UCSD-AML1 (cell line): ENCODE data around the gene HAGHL.
"Not testable (repeated sequence)": the region's sequence is repeated elsewhere in the genome, so short reads cannot be mapped to it uniquely, and the experiment has no call there.

Experiments
- DNase-seq: peaks from one replicate; lab custom pipeline; 2025; ENCODE audit not compliant: unreplicated experiment; lab: John Stamatoyannopoulos, UW

The HAGHL gene

DNA sequence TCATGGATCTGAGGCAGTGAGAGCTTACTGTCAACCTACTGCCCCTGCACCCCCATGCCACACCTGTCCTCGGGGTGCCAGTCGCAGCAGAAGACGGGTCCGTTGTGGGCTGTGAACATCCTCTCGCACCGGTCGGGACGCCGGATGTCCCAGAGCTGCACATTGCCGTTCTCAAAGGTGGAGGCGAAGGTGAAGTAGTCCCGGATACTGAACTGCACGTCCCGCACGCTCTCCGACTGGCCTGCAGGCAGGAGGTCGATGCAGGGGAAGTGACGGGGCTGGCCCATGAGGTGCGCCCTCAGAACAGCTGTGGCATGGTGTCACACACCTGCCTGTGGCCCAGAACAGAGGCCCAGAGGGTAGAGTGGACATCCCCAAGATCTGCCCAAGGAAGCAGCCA is 39.4 kb upstream of the HAGHL start:
- DNase-seq, result no peak

DNA sequence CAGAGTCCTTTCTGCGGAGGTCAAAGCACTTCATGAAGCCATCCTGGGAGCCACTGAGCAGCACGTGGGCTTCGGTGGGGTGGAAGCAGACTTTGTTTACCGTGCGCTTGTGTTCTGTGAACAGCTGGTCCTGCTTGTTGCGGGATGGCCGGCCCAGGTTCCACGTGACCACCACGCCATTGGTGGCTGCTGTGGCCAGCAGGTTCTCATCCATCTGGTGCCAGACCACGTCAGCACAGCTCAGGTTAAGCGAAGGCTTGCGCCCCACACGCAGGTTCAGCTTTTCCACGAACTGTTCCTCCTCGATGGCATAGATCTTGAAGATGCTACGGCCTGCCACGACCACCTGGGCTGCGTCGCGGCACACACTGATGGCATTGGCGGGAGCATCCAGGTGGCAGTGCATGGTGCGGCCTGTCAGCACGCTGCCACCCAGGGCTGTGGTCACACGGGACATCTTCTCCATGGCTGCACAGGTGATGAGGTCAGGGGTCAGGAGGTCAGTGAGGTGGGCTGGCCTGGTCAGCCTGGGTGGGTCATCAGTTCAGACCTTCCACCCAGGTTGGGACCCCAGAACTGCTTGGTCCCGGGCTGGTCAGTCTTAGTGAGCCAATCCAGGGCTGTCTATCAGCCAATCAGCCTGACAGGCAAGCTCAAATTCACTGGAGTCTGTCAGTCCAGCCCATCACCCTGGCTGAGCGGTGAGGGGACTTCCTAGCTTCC is 37.6 kb upstream of the HAGHL start:
- no peak for DNase-seq

DNA sequence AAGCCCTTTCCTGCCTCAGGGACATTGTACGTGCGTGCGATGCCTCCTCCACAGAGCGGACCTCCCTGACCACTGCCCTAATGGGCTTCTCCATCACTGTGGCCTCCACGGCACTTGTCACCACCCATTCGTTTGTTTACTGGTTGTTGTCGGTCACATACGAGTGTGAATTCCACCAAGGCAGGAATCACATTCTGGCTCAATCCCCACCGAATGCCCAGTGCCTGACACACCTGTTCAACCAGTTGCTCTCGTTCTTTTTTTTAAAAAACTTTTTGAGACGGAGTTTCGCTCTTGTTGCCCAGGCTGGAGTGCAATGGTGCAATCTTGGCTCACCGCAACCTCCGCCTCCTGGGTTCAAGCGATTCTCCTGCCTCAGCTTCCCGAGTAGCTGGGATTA is 35.7 kb upstream of the HAGHL start:
- not testable (repeated sequence) for DNase-seq

- no peak for DNase-seq
Observed at GRCh38 chr16:692356-693108, 34.4 kb upstream of the HAGHL start.

DNA sequence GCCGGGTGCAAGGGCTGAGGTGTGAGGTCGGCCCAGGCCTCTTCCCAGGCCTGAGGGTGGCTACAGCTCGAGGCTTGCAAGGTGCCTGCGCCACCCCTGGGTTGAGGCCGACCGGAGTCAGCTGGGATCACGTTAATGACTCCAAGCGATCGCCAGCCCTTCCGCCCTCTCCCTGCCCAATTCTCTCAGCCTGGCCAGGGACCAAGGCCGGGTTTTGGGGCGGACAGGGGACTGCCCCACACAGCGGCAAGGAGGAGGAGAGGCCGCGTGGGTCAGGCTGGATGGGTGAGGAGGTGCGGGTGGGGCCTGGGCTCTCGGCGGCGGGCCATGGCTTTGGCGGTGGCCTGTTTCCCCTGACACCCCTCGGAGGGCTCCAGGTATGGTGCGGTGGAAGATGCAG is 33.5 kb upstream of the HAGHL start:
- no peak for DNase-seq

- no peak for DNase-seq
Observed at GRCh38 chr16:693766-694165, 33.1 kb upstream of the HAGHL start.

GRCh38 chr16:694187-694862 is 32.6 kb upstream of the HAGHL start:
- DNase-seq, result no peak

DNA sequence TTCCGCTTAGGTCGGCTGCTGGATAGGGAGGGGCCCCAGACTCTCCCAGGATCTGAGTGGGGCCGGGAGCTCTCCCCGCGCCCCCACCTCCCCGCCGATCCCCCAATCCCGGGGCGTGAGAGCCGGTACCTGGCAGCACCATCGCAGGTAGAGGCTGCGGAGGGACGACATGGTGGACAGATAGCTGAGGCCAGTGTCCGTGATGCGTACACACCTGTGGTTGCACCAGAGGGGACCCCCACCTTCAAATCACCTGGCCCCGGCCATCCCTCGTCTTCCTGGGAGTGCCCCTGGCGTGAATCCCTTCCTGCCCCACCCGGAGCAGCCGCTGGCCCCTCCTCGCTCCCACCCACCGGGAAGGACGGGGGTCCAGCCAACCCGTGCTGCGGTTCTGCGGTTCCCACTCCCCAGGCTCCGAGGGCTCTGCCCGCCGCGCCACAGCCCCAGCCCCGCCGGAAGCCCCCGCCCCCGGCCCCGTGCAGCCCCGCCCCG is 32.0 kb upstream of the HAGHL start:
- DNase-seq, result no peak

GRCh38 chr16:695355-696089 is 31.4 kb upstream of the HAGHL start:
- no peak for DNase-seq

GRCh38 chr16:698911-699671 is 27.8 kb upstream of the HAGHL start:
- DNase-seq, result no peak

DNA sequence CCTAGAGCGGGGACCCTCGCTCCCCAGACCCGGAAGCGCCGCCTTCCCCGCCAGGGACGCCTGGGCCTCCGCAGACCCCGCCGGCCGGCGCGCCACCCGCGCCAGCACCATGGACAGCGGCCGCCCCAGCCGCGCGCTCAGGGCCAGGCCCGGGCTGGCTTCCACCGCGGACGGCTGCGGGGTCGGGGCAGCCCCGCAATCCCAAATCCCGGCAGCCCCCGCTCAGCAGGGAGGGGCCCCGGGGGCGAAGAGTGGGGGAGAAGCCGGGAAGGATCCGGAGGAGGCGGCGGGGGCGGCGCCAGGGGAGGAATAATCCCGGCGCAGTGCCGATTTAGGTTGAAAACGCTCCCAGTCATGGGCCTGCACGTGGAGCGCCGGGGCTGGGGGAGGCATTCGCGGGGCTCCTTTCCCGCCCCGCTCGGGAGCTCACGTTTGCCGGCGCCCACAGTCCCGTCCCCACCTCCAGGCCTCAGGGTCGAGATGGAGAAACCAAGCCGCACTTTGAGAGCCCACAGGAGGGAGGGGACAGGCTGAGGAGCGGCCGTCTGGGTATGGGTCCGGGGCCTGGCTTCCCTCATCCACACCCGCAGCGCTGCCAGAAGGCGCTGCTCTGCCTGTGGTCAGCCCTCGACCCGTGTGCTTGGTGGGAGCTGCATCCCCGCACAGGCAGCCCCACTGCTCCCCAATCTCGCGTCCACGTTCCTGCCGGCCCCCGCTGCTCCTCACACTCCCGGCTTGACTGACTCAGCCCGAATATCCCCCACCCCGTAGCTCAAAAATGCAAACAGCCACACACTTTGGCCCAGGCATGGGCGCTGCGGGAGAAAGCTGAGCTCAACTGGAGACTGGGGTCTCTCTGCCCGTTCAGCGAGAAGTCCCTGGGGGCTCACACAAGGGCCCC is 26.0 kb upstream of the HAGHL start:
- peak; percentile 15 for DNase-seq

- DNase-seq, result no peak
Observed at GRCh38 chr16:702341-702740, 24.6 kb upstream of the HAGHL start.

DNA sequence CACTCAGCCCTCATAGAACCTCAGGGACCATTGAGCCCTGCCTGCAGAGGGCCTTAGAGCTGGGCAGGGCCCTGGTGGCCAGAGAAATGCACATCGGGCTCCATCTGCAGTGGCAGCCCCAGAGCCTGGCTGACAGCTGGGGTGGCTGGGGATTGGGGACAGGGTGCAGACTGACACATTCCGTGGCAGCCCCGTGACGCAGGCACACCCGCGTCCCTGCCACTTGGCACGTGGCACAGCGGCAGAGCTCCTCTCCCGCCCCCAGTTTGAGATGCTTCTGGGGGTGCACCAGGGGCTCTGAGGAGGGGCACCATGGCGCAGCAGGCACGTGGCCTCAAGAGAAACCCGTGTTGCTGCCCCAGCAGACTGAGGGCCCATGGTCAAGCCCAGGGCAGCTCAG is 23.5 kb upstream of the HAGHL start:
- DNase-seq, result no peak

DNA sequence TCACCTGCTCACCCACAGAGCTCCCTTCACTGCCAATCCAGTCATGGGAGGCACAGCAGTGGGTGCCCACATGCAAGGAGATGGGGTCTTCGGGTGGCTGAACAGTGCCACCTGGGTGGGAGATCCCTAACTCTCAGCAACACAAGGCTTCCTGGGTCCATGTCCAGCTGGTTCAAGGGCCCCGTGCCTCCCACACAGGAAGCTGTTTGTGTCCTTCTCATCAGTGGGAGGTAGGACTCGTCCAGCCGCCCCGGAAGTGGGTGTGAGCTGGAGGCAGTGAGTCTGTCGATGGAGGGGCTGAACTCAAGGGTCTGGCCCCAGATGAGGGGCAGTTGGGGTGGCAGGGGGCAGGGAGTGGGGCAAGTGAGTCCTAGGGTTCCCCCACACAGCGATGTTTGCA is 22.9 kb upstream of the HAGHL start:
- no peak for DNase-seq

DNA sequence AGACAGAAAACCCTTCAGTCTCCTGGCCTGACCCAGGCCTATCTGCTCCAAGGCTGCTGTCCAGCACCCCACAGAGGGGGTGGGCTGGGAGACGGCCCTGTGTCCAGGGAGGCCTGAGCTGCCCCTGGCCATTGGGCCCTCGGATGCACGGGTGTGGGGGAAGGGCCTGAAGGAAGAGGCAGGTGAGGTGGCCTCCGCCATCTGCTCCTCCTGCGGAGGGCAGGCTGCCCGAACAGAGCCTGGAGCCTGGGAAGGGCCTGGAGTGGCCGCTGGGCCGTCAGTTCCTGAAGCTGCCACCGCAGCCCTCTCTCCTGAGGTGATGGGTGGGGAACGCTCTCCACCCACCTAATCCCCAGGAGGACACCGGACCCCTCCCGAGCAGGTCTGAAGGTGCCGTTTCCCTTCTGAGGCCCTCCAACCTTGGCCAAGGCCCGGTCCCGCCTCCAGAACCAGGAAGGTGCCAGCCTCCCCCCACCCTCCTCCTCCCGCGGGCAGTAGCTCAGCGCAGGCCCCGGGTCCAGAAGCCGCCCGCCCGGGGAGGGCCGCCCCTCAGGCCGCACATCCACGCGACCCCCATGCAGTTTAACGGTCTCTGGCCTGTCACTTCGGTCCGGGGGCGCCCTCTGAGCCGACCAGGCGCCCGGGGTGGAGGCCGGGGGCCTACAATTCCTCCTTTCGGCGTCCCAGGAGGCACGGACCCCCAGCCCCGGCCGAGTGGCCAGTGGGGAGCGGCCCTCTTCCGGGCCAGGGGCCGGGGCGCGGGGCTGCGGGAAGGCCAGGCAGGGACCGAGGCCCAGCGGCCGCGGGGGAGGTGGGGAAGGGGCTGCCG is 22.1 kb upstream of the HAGHL start:
- no peak for DNase-seq

DNA sequence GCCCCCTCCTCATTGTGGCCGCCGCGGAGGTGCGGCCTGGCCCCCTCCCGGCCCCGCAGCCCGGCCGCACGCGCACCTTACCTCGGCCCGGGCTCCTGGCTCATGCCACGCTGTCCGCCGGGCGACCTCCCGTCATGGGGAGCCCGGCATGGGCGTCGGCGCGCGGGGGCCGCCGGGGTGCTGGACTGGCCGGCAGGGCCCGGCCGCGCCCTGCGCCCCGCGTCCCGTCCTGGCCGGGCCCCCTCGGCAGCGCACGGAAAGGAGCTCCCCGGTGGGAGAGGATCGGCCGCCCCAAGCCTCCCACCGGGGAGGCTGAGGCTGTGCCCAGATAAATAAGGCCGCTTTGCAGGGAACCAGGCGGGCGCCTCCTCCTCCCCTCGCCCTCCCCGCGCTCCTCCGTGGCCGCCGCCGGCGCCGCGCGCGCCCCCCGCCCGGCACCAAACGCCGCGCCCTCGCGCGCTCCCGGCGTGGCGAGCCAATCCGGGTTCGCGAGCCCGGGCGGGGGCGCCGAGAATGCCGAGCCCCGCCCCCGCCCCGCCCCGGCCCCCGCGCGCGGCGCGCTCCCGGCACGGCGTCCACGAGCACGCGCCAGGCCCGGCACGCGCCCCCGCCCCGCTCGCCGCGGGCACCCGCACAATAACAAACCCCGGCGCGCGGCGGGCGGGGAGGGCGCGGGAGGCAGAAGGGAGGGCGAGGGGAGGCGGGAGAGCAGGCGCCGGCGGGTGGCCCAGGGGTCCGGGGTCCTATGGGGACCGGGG is 21.3 kb upstream of the HAGHL start, which contains the start of gene FBXL16:
Gene FBXL16, minus strand, starts transcription at position 371 of the 758 bp plus-strand sequence. CDS start 8,396 bp downstream, outside the sequence.
- no peak for DNase-seq

DNA sequence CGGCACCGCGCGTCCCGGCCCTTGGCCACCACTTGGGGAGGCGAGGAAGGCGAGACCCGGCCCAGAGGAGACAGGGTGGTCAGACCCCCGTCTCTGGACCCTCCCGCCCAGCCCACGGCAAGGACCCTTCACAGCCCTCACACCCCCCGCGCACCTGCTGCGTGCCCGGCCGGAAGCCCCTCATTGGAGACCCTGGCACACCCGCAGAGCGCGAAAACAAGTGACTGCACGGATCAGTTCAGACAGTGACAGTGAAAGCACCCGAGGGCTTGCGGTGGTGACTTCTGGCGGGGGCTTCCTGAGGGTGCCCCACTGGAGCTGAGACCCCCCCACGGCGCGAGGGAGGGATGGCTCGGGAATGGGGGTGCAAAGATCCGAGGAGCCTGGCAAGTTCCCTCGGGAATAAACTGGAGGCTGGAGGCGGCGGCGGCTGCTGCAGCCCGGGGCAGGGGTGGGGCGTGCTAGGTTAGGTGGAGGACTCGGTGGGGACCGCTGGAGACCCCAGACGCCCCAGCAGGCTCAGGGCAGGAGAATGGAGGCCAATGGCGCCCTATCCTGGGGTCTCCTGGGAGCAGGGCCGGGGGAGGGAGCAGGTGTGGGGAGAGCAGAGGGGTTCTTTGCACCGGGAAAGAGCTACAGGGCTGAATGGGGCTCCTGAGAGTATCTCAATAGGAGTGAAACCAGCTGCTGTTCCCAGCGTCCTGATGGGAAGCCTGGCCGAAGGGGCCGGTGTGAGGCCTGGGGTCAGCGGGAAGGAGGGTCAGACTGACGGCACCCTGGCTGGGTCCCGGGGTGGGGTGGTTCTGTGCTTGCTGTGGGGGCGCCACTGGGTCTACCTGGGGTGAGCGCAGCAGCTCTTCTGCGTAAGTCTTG is 20.5 kb upstream of the HAGHL start:
- no peak for DNase-seq
